ENCODE measurements around the gene STAC2.
A peak's percentile ranks its signal among the peaks of the same experiment; 100 is the strongest.
"Not testable (repeated sequence)": the region's sequence is repeated elsewhere in the genome, so short reads cannot be mapped to it uniquely, and the experiment has no call there.

Gene STAC2

DNA sequence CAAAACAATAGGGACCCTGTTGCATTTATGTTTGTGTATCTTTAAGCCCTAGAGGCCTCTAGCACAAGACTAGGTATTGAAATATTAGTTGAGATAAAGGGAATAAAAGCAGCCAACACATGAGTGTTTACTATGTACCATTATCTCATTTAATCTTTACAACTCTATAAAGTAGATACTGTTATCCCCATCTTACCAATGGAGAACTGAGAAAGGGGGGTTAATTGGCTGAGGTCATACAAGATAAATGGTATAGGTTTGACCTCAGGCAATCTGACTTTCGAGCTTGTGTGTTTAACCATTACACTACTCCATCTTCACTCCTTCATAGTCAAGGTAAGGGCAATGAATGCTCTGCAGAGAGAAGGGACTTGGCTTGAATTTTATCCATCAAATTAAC, 26.3 kb upstream of the STAC2 start:
- no peak overlapping the region for H3K4me3 ChIP-seq (ENCODE audit: low read depth, low read length)
- DNase-seq (ENCODE audit: low read depth) = no peak
- TF ChIP-seq, protein P1, sequence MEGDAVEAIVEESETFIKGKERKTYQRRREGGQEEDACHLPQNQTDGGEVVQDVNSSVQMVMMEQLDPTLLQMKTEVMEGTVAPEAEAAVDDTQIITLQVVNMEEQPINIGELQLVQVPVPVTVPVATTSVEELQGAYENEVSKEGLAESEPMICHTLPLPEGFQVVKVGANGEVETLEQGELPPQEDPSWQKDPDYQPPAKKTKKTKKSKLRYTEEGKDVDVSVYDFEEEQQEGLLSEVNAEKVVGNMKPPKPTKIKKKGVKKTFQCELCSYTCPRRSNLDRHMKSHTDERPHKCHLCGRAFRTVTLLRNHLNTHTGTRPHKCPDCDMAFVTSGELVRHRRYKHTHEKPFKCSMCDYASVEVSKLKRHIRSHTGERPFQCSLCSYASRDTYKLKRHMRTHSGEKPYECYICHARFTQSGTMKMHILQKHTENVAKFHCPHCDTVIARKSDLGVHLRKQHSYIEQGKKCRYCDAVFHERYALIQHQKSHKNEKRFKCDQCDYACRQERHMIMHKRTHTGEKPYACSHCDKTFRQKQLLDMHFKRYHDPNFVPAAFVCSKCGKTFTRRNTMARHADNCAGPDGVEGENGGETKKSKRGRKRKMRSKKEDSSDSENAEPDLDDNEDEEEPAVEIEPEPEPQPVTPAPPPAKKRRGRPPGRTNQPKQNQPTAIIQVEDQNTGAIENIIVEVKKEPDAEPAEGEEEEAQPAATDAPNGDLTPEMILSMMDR (IDR thresholded peaks at IDR 0.05; ENCODE audit: low read depth, low read length, missing control alignments) = no peak

DNA sequence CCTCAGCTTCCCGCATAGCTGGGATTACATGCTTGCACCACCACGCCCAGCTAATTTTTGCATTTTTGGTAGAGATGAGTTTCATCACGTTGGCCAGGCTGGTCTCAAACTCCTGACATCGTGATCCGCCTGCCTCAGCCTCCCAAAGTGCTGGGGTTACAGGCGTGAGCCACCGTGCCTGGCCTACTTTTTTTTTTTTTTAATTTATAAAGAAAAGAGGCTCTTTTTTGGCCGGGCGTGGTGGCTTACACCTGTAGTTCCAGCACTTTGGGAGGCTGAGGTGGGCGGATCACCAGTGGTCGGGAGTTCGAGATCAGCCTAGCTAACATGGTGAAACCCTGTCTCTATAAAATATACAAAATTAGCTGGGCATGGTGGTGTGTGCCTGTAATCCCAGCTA, 24.3 kb upstream of the STAC2 start:
- DNase-seq (ENCODE audit: low read depth); H3K4me3 ChIP-seq (ENCODE audit: low read depth, low read length): not testable (repeated sequence)

DNA sequence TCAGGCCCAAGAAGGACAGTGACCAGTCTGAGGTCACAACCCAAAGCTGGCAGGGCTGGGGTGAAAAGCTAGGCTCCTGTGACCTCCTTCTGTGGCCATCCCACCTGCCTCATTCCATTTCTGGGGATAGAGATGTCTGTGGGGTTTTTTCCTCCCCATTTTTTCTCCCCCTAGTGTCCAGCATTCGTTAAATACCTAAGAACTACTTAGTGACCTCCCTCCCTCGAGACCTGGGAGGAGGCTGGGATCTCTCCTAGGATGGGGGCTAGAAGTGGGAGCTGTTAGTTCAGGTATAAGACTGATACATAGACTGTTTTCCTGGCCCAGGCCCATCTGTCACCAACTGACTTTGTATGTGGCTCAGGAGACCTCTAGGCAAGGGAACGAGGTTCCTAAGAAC, 20.5 kb upstream of the STAC2 start:
- no peak for DNase-seq (ENCODE audit: low read depth)
- TF ChIP-seq, protein P1 (IDR thresholded peaks at IDR 0.05; ENCODE audit: low read depth, low read length, missing control alignments) = no peak
- H3K4me3 ChIP-seq (ENCODE audit: low read depth, low read length) = no peak overlapping the region

DNA sequence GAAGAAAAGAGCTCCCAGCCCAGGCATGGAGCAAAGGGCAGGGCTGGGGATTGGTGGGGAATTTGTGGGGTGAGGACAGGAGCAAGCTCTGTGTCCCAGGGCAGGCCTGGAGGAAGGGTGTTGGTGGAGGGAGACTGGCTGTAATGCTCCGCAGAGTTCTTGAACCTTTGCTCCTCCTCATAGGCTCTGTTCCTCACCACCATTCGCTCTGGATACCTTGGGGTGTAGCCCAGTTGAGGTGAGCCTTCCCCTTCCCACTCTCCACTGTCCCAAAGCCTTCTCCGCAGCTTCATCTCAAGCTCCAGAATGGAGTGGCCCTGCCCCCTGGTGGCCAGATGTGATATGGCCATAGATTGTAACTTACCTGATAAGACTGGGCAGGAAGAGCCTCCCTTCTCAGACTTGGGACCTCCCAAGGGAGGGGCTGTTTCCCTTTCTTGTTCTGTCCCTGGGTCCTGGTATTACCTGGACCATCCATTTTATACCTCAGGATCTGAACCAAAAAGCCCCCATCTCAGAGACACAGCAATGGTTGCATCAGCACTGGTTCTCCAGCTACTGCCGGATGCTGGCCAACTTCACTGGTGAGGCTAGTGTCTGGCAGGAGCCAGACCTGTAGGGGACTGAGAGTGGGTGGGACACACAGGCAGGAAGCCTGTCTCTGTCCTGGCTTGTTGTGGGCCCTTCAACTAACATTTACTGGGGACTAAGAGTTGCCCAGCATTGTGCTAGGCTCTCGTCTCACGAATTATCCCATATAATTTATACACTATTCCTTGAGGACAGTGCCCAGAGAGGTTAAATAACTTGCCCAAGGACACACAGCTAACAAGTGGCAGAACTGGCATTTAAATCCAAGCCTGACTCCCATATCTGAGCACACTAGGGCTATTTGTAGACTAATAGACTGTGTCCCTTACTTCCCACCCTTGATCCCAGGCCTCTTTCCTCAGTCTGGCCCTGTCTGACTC, 19.1 kb upstream of the STAC2 start:
- TF ChIP-seq, protein P1 (IDR thresholded peaks at IDR 0.05; ENCODE audit: low read depth, low read length, missing control alignments) = peak; percentile 94

DNA sequence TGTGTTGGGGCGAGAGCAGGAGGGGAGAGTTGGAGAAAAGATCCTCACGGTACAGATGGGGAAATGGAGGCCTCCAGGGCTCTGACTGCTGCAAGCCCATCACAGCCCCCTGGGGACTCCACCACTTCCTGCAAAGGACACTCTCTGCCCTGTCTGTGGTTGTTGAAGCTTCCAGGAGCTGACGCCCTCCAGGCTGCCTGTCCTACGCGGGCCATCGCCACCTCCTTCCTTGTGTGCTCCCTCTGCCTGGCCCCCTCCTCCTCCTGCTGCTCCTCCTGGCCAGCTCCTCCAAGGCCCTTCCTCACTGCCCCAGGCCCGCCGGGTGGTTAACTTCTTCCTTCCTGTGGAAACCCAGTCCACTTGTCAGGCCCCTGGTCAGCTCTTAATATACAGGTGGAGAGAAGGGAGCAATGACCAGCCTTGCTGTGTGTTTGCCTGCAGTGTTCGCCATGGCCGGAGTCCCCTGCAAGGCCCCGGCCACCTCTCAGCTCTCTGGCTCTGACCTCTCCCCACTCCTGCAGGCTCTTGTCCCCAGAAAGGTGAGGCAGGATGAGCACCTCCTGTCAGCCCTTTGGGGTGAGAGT, 18.4 kb upstream of the STAC2 start:
- no peak overlapping the region for H3K4me3 ChIP-seq (ENCODE audit: low read depth, low read length)
- TF ChIP-seq, protein P1 (IDR thresholded peaks at IDR 0.05; ENCODE audit: low read depth, low read length, missing control alignments) = no peak
- DNase-seq (ENCODE audit: low read depth) = no peak

More for the DNA sequence above, 19.1 kb upstream of the STAC2 start:
- H3K4me3 ChIP-seq (ENCODE audit: low read depth, low read length) = no peak overlapping the region
- DNase-seq (ENCODE audit: low read depth) = peak; percentile 54

DNA sequence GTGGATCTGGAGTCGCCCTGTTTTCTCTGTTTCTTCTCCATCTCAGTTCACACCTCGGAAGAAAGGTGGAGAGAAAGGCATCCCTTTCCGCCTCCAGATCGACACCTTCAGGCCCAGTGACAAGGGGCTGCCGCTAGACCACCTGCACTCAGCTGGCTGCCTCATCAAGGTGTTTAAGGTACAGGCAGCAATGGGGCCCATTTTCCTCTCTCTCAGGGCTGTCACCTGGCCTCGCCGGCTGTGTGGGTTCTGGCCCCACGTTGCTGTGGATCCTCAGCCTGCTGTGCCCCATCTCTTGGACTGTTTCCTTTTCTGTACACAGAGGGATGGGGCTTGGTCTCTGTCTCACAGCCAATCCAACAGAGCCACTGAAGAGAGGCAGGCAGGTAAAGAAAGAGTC, 17.4 kb upstream of the STAC2 start:
- TF ChIP-seq, protein P1 (IDR thresholded peaks at IDR 0.05; ENCODE audit: low read depth, low read length, missing control alignments) = no peak
- H3K4me3 ChIP-seq (ENCODE audit: low read depth, low read length) = no peak overlapping the region

DNA sequence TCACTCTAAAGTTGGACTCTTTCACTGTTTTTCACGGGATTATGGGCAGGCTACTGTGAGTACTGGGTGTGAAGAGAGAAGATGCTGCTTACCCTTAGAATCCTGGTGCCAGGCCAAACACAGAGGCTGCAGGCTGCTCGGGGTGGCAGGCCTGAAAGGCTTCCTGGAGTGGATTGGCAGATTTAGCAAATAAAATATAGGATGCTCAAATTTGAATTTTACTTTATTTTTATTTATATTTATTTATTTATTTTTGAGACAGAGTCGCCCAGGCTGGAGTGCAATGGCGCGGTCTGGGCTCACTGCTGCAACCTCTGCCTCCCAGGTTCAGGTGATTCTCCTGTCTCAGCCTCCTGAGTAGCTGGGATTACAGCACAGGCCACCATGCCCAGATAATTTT, 14.9 kb upstream of the STAC2 start:
- TF ChIP-seq, protein P1 (IDR thresholded peaks at IDR 0.05; ENCODE audit: low read depth, low read length, missing control alignments) = no peak
- no peak for DNase-seq (ENCODE audit: low read depth)
- no peak overlapping the region for H3K4me3 ChIP-seq (ENCODE audit: low read depth, low read length)

More for the DNA sequence above, 17.4 kb upstream of the STAC2 start:
- no peak for DNase-seq (ENCODE audit: low read depth)

Data from GM12864 (cell line).